ENCODE measurements around the gene B4GALT1.

DNA sequence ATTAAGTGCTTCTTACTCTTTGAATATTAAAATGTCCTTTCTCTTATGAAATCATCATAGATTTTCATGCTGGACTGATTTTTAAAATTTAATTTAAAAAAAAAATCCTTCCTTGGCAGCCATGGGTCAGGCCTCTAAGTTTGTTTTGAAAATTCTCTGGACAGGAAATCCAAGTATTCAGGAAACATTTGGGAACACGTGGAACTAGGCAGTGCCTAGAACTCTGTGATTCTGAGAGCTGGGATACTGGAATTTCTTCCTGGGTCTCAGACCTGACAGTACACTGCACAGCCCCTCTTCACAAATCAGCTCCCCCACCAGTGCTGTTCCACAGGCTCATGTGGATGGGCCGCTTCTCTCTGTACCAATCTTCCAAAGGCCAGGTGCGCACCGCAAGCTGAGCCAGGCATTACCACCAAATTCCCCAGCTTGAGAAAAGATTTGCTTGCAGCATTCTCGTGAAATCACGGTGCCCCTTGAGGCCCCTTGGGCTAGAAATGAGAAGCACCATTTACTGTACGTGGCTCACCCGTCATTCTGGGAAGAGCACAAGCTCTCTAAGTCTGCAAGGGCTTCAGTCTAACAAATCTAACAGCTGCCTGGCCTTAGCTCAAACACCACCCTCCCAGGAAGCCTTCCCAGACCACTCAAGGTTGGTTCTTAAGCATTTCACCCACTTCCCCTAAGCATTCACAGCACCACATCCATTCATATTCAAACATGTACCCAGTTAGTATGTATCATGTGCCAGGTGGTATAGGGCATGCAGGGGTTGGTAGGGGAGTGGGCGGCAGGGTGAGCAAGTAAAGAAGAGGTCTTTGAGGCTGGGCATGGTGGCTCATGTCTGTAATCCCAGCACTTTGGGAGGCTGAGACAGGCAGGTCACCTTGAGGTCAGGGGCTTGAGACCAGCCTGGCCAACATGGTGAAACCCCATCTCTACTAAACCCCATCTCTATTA, 26.5 kb downstream of the B4GALT1 start:
- TF ChIP-seq CTCF (IDR thresholded peaks at IDR 0.05; ENCODE audit: control extremely low read depth in 1 of 3, insufficient read depth in 1 of 3, low read depth in 1 of 3, low read length in 3 of 3): no peak
- no peak for TF ChIP-seq EZH2 (IDR thresholded peaks at IDR 0.05; ENCODE audit: low read depth, low read length, severe bottlenecking)
- no peak for TF ChIP-seq GTF2F1 (IDR thresholded peaks at IDR 0.05; ENCODE audit: borderline replicate concordance, low read depth, low read length)
- no peak for TF ChIP-seq NRF1 (IDR thresholded peaks at IDR 0.05; ENCODE audit: low read depth, low read length)
